ENCODE data around the gene THY1. TPM values are rescaled to one million over a fixed set of nuclear protein-coding genes. Genes with fewer than 3 reads are reported as not detected.
A peak's percentile ranks its signal among the peaks of the same experiment; 100 is the strongest.
"Not testable (repeated sequence)": the region's sequence is repeated elsewhere in the genome, so short reads cannot be mapped to it uniquely, and the experiment has no call there.

The THY1 gene
- total RNA-seq, 1 donor from 2014 or later = 49.6 TPM

DNA sequence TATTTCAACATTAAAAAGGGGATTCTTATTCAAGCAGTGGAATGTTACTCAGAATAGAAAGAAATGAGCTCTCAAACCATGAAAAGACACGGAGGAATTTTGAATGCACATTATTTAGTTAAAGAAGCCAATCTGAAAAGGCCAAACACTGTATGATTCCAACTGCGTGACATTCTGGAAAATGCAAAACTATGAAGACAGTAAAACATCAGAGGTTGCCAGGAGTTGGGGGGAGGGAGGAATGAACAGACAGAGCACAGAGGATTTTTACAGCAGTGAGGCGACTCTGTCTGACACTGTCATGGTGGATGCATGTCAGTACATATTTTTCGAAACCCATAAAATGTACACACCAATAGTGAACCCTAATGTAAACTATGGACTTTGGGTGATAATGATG, 22.9 kb upstream of the THY1 start:
- DNase-seq = peak; percentile 92

DNA sequence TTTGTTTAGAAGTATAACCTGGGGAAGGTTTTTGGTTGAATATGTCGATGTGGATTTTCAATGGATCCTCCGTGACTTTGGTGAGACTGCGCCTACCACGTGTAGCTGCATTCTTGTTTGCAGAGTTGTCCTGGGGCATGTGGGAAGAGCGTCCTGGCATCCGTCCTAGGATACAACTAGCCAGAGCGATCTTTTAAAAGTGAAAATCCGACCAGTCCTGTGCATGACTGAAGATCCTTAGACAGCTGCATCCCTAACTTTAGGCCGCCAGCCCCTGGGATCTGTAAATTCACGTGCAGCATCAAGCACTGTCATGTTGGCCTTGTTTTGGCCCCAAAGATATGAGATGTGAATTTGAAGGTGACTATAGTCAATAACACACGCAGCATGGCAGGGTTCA, 22.4 kb upstream of the THY1 start:
- DNase-seq = peak; percentile 63

DNA sequence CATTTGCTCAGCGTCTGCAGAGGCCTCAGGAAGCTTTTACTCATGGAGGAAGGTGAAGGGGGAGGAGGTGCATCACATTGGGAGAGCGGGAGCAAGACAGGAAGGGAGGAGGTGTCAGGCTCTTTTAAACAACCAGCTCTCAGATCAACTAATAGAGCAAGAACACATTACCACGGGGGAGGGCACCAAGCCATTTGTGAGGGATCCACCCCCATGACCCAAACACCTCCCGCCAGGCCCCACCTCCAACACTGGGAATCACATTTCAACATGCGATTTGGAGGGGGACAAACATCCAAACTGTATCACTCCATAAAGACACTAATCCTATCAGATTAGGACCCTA, 18.9 kb upstream of the THY1 start:
- no peak for DNase-seq

DNA sequence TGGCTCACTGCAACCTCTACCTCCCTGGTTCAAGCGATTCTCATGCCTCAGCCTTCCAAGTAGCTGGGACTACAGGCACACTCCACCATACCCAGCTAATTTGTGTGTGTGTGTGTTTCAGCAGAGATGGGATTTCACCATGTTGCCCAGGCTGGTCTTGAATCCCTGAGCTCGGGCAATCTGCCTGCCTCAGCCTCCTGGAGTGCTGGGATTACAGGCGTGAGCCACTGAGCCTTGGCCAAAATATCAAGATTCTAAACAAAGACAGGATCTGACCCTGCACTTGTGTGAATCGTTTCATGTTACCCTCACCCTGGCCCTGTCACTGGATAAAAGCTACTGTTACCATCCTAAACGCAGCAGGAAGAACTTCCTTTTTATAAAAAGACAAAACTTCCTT, 15.6 kb upstream of the THY1 start:
- DNase-seq = no peak

DNA sequence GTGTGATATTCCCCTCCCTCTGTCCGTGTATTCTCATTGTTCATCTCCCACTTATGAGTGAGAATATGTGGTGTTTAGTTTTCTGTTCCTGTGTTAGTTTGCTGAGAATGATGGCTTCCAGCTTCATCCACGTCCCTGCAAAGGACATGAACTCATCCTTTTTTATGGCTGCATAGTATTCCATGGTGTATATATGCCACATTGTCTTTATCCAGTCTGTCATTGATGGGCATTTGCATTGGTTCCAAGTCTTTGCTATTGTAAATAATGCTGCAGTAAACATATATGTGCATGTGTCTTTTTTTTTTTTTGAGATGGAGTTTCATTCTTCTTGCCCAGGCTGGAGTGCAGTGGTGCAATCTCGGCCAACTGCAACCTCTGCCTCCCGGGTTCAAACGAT, 14.5 kb upstream of the THY1 start:
- not testable (repeated sequence) for DNase-seq

DNA sequence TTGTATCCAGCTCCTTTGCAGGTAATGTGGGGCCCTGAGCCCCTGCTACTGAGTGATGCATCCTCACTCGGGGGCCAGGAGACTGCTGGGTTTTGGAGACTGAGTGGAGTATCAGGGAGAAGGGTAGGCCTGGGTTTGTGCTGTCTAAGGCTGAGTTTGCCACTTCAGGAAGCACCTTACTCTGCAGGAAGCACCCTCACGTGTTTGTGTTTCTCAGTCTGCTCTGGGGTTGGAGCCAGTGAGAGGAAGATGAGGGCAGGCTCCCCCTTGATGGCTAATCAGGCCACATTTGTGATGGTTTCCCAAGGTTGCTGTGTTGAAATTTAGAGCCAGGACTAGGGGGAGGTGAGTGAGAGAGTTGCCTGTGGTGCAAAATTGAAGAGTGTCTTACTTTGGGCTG, 13.7 kb upstream of the THY1 start:
- no peak for DNase-seq

DNA sequence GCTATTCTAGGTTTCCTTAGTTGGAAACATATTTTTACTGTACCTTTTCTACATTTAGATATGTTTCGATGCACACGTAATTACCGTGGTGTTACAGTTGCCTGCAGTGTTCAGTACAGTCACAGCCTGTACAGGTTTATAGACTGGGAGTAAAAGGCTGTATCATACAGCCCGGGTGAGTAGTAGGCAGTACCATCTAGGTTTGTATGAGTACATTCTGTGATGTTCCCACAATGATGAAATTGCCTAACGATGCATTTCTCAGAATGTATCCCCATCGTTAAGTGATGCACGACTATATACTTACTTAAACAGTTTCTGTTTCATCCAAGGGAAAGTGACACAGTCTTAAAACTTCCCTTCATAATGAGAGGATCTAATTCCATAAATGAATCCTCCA, 13.1 kb upstream of the THY1 start:
- no peak for DNase-seq

DNA sequence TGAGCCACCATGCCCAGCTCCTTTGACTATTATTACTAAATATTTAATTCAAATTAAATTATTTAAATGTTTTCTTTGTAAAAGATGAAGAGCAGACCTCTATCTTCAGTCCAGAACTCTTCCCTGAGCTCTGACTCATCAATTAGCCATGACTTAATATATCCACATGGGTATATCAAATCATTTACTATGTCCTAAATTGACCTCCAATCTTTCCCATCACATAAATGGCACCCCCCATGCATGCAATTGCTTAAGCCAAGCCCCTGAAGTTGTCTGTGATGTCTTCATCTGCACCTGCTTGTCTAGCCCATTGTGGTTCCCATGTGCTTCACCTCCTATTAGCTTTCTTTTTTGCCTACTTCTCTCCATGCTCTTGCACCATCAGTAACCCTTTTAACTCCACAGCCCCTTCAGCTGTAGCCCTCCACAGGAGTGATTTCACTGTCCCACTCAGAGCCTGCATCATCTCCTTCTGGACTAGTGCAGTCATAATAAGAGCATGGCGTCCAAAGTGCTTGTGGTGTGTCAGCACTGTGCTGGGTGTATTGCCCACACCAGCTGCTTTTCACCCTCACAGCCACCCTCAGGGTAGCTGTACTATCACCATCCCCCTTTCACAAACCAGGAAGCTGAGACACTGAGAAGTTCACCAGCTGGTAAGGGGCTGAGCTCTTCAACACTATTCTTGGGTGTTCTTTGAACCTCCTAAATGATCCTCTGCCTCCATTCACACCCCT, 11.8 kb upstream of the THY1 start:
- DNase-seq = no peak

DNA sequence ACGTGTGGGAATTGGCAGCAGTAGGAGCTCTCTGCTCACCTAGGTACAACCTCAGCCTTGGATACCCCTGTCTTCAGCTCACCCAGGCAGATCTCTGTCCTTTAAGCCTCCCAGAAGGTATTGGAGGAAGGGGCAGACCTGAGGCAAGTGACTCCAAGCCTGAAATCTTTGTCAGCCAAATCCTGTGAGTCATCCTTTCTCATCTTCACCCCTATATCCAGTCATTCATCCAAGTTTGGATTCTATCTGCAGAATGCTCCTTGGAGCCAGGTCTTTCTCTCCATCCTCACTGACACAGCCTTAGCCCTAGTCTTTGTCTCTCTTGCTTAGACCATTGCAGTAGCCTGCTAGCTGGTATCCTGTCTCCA, 10.4 kb upstream of the THY1 start:
- DNase-seq = no peak

DNA sequence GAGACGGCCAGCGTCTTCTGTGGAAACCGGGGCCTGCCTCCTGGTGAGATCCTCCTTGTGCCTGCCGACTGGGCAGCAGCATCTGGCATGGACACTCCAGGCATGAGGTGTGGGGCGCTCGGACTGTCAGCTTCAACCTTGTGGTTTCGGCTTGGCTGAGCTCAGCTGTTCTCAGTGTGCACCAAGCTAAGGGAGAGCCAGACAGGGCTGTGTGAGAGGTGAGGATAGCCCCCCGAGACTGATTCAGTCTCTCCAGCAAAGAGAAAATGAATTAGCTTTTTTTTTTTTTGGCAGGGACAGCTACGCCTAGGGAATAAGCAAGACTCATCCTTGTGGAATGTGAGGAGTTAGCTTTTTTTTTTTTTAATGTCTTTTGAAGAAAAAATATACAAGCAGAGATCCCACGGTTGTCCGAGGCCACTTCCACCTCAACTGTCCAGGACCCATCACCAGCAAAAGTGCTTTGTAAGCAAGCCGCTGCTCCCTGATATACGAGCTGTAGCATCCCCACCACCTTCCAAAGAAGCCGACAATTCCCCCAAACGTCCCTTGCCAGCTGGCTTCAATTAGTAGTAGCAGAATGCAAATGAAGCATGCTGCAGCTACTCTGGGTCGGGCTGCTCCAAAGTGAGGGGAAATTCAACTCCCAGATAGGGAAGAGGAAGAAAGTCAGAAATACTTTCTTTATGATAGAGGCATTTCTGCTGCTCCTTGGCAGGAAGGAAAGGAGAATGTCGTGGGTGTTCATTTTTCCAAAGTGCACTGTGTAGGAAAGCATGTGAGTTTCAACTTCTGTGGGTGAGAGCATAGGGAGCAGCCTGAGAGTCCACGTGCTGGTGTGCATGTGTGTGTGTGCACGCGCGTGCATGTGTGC, 9.7 kb upstream of the THY1 start:
- DNase-seq = peak; percentile 69

DNA sequence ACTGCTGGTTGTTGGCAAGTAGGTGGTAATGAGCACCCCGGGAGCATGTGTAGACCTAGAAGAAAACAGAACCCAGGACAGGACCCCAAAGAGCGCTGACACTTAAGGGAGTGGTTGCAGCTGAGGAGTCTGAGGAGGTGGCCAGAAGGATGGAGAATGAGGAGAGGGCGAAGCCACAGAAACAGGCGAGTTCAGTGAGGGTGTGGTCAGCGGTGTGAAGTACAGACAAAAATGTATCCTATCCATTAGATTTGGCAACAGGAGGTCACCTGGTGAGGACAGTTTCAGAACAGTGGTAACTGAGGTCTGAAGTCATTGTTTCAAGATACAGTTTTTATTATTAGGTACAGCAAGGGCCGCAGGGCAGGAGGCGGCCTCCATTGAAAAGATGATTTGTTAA, 8.6 kb upstream of the THY1 start:
- DNase-seq = no peak

DNA sequence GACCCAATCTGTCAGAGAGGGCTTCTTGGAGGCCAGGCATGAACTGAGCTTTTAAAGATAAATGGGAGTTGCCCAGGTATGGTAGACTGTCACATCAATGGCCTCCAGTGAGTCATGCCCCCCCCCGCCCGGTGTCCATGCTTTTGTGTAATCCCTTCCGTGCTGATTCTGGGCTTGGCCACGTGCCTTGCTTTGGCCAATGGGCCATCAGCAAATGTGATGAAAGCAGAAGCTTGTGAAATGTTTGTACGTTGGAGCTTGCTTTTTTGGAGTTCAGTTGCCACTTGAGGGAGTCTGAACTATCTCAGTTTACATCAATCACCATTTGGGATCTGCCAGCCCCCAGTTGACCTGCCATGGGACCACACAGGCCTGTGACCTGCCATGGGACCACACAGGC, 4.3 kb upstream of the THY1 start:
- no peak for DNase-seq

DNA sequence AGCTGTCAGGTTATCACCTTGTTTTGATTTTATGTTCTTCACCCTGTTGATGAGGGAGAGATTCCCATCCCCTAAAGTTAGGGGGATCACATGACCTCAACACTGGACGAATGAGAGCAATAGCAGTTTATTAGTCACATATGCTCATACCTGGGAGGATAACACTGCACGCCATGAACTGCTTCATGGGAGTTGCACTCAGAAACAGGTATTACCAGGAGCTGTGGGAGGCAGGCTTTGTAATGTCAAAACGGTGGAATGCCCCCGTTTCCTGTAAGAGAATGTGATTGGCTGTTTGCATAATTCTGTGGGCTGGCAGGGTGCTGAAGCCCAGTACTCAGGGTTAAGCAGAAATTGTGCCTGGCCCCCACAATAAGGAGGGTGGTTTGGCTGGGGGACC, 3.2 kb upstream of the THY1 start:
- no peak for DNase-seq

DNA sequence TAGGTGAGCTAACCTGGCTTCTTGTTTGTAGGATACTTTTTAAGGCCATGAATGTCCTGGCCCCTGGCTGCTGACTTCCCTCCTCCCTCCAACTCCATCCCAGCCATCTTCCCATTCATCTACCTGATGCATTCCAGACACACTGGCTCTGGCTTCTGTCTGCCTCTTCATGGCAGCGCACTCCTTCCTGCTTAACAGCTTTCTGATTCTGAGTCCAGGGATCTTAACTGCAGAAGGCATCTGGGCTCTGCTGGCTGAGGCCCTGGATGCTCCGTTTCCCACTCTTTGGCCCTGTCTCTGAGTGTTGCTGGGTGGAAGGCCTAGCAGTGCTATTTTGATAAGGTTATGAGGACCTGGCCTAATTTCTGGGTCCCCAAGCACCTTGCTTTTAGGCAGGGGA, 1.8 kb upstream of the THY1 start:
- peak; percentile 48 for DNase-seq

DNA sequence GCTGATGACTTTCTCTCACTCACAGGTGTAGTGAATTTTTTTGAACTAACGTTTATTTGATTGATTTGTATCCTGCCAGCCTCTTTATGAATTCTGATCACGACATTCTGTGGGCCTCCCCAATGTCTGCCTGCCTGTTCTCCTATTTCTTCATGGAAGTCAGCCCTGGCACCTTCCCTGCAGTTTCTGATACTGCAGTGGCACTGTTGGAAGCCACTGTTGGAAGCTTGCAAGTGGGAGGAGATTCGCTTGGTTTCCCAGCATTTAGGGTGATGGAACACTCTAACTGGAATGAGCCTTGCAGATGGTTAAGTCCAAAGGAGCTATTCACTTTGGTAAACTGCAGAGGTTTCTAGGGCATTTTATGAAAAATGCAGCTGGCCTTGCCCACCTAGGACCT, 1.3 kb upstream of the THY1 start:
- DNase-seq = no peak

DNA sequence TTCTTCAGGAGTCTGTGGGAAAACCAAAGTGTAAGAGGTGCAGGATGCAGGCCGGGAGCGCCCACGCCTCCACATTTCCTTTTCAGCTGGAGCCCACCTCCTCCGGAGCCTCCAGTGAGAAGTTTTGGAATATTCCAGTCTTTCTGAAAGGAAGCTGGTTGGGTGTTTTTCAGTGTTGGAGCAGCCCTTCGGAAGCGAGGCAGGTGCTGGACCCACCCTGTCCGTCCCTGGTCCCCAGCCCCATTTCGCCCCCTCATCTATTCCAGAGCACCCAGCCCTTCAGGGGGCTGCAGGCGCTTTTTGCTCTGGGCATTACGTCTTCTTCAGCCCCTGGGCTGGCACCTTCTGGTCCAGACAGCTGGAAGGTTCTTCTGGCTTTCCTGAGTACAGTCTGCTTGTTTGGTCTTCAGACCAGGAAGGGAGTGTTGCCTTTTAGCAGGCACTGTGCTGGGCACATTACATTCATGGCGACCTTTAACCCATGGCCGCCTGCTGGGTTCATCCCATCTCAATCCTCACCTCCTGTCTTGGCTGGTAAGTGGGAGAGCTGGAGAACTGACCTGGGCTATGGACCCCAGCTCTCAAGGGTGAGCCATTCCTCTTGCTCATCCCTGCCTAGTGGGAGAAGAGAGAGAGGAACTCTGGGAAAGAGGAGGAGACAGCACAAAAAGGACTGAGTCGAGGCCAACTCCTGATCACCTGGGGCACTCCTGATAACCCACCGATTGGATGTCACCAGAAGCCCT, 710 bp upstream of the THY1 start:
- no peak for DNase-seq

DNA sequence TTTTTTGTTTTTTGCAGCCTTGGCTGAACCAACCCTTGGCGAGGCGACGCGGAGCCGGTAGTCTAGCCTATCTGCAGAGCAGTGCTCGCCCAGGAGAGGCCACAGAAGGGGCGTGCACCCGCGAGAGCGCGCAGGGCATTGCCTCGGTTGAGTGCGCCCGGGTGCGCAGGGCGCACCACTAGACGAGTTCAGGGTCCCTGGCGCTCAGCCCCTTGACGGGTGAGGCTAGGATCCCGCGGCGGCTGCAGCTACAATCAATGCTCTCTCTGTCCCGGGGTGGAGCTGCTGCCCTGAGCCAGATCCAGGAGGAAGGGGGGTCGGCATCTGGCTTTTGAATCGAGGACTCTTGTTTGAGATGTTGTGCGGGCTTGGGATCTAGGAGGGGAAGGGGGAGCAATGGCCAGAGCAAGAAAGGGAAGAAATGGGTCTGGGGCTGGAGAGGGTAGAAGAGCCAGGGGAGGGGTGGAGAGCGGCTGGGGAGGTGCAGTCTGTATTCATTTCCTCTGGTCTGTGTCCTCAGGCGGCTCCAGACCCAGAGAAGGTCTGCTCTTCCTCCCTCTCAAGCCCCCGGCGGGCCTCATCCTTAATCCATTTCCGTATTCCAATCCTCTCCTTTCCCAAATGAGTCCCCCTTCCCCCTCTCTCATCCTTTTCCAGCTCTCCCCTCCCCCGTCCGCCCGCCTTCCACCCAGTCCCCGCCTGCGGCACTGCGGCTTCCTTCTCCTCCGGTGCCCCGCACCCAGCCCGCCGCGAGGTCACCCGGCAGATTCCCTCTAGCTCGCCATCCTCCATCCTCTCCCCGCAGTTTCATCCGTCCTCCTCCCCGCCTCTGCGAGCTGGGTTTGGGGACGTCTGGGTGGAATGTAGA, 797 bp downstream of the THY1 start:
- peak; percentile 62 for DNase-seq

DNA sequence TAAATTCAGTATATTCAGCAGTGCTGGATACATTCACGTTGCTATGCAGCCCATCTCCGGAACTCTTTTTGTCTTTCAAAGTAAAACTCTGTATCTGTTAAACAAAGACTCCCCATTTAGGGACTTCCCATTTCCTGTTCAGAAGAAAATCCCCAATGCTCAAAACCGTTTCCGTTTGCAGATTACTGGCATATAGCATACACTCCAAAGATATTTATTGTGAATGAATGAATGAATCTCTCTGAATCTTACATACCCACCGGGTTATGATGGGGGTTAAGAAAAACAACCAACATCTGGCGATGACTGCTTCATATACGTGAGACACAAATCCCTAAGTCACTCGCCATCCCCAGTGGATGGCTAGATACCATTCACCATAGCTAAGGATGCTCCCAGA, 1.6 kb downstream of the THY1 start:
- DNase-seq = no peak

DNA sequence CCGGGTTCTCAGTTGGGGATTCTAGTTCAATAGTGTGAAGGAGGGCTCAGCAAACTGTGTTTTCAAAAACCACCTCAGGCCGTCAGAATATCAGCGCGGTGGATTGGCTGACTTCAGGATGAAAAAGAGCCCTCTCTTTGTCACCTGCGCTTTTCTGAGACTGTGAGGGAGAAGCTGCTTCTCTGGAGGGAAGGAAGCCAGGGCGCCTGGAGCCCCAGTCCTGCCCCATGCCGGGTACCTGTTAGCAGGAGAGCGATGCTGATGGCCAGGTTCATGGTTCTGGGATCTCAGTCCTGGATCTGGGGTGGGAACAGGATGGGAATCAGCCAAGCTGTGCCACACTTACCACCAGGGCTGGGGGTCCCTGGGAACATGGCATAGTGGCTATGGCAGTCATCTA, 2.3 kb downstream of the THY1 start:
- no peak for DNase-seq

DNA sequence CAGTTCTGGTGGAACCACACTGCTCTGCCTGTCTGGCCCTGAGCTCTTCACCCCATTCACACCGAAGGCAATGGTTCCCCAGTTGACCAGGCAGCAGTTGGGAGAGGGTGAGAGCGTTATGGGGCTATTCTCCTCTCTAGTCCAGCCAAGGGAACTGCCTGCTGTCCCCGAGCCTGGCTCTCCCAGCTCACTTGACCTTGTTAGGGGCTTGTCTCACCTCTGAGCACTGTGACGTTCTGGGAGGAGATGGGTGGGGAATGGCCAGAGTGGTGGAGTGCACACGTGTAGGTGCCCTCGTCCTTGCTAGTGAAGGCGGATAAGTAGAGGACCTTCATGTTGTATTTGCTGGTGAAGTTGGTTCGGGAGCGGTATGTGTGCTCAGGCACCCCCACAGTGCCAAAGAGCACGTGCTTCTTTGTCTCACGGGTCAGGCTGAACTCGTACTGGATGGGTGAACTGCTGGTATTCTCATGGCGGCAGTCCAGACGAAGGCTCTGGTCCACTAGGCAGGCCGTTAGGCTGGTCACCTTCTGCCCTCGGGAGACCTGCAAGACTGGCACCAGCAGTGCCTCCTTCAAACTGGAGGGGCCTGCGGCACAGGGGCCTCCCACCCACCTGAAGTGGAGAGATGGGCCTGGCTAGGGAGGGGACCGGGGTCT, 3.0 kb downstream of the THY1 start:
- no peak for DNase-seq

DNA sequence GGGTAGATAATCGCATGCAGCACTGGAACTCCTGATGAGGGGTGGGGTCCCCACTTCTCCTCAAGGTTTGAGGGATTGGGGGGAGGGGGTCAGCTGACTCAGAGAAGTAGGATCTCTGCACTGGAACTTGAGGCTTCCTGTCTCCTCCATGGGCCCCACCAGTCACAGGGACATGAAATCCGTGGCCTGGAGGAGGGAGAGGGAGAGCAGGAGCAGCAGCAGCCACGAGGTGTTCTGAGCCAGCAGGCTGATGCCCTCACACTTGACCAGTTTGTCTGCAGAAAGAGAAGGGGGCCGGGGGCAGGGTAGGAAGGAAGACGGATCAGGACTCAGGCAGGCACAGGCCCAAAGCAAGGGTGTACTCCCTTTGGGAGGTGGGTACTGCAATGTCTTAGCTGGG, 3.7 kb downstream of the THY1 start:
- no peak for DNase-seq

DNA sequence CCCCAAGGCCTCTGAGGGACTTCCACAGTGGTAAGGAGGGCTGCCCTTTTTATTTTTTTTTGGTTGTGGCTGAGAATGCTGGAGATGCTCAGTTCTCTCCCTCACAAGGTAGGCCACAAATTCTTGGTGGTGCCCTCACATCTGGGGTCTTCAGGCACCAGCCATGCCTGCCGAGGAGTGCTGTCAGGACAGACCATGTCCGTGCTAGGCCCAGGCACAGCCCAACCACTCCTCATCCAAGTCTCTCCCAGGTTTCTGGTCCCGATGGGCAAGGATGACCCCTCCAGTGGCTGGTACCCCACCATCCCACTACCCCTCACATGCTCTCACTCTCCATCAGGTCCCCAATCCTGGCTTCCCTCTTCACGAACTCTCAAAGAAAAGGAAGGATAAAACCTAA, 4.2 kb downstream of the THY1 start:
- DNase-seq = no peak
